ENCODE measurements around the gene PARVG. TPM values are rescaled to one million over a fixed set of nuclear protein-coding genes. Genes with fewer than 3 reads are reported as not detected.

The PARVG gene
- total and polyA plus RNA-seq, 9 of the 15 experiments (the other 6 are each of a cell fraction or from before 2014, with no cell fraction given), result 0.35 TPM; not detected in 8

GRCh38 chr22:44196241-44196640 is 15.5 kb downstream of the PARVG start:
- Histone ChIP-seq H4K20me1 (replicated peaks; ENCODE audit: control insufficient read depth, insufficient read depth, low read length) (no peaks in the 10 kb centered on the region; the same call in 1 of the 2 replicates), H3K27me3 (ENCODE audit: control insufficient read depth in 2 of 2, insufficient read depth in 2 of 2, low read length in 2 of 2) (peaks cover 0 to 4% of the 10 kb centered on the region in 2 experiments; a peak in 1 of 5 replicates), H3K9me1 (ENCODE audit: control insufficient read depth, insufficient read depth, low read length) (no peaks in the 10 kb centered on the region), H3K36me3 (ENCODE audit: control insufficient read depth, insufficient read depth, low read length) (no peaks in the 10 kb centered on the region), H3K27ac (ENCODE audit: extremely low read depth, low read depth, low read length) (no peak overlapping the region), H3K9me3 (replicated peaks; ENCODE audit: control insufficient read depth, insufficient read depth, low read depth, low read length) (no peaks in the 10 kb centered on the region), H3K4me1 (replicated peaks in 1 of 2; ENCODE audit: control insufficient read depth in 2 of 2, insufficient read depth in 2 of 2, low read length in 2 of 2) (peaks cover 0 to 14% of the 10 kb centered on the region in 2 experiments; a peak in 2 of 5 replicates), H3K9ac (ENCODE audit: insufficient read depth in 1 of 2, low read depth in 2 of 2, low read length in 2 of 2) (no peak overlapping the region), H3K4me3 (no peak overlapping the region), H3K4me2 (ENCODE audit: insufficient read depth, low read length) (no peak overlapping the region), H3K79me2 (ENCODE audit: control insufficient read depth, insufficient read depth, low read length) (no peaks in the 10 kb centered on the region), H2AFZ (ENCODE audit: low read depth, low read length) (no peak overlapping the region)
- ChIA-PET CTCF (ENCODE audit: low intra/inter-chr PET ratio) (no interaction called here), POLR2A (interaction anchor here (0.5 to 0.6 kb wide), 3 partner anchors 8 to 16 kb away, joined by 3 to 4 read pairs (median 3); no protein-coding TSS in a partner anchor)
- intact Hi-C loops (cut with micrococcal nuclease) (no loop called here), in situ Hi-C loops (cut with MboI) (no loop called here)
- no peak for FAIRE-seq
- ATAC-seq, result no peak
- BruUV-seq (replicated peaks), result no TSS peak
- 0% methylated on average over 8 of the region's 9 CpGs for WGBS (ENCODE audit: insufficient coverage, low coverage, missing lambda C conversion rate)
- DNase-seq (ENCODE audit: extremely low read depth in 1 of 4, low spot score in 3 of 4), result no peak
- TF ChIP-seq PKNOX1 (IDR thresholded peaks at IDR 0.05) (no peak), ZNF75A (CRISPR knock-in tag; IDR thresholded peaks at IDR 0.05) (no peak), CLOCK (CRISPR knock-in tag; IDR thresholded peaks at IDR 0.05; ENCODE audit: borderline replicate concordance) (no peak), ZC3H4 (CRISPR knock-in tag; IDR thresholded peaks at IDR 0.05; ENCODE audit: borderline replicate concordance) (no peak), RFX7 (CRISPR knock-in tag; IDR thresholded peaks at IDR 0.05) (no peak), CEBPG (CRISPR knock-in tag; IDR thresholded peaks at IDR 0.05) (no peak), CEBPG (tag; conservative IDR thresholded peaks at IDR 0.05 in 1 of 2, IDR thresholded peaks at IDR 0.05 in 1 of 2) (no peak), ETV1 (tag; conservative IDR thresholded peaks at IDR 0.05; ENCODE audit: low read depth) (no peak), PTTG1 (tag; IDR thresholded peaks at IDR 0.05; ENCODE audit: low read depth) (no peak), BRCA1 (IDR thresholded peaks at IDR 0.05) (no peak), BRCA1 (CRISPR knock-in tag; IDR thresholded peaks at IDR 0.05) (no peak), SRSF7 (optimal IDR thresholded peaks at IDR 0.05; ENCODE audit: low read depth, low read length) (no peak), ZNF197 (CRISPR knock-in tag; IDR thresholded peaks at IDR 0.05; ENCODE audit: low read depth) (no peak), ARNT (IDR thresholded peaks at IDR 0.05) (no peak), HSF4 (CRISPR knock-in tag; IDR thresholded peaks at IDR 0.05; ENCODE audit: borderline replicate concordance) (no peak), OTX1 (CRISPR knock-in tag; IDR thresholded peaks at IDR 0.05) (no peak)
- TF ChIP-seq, protein P1, sequence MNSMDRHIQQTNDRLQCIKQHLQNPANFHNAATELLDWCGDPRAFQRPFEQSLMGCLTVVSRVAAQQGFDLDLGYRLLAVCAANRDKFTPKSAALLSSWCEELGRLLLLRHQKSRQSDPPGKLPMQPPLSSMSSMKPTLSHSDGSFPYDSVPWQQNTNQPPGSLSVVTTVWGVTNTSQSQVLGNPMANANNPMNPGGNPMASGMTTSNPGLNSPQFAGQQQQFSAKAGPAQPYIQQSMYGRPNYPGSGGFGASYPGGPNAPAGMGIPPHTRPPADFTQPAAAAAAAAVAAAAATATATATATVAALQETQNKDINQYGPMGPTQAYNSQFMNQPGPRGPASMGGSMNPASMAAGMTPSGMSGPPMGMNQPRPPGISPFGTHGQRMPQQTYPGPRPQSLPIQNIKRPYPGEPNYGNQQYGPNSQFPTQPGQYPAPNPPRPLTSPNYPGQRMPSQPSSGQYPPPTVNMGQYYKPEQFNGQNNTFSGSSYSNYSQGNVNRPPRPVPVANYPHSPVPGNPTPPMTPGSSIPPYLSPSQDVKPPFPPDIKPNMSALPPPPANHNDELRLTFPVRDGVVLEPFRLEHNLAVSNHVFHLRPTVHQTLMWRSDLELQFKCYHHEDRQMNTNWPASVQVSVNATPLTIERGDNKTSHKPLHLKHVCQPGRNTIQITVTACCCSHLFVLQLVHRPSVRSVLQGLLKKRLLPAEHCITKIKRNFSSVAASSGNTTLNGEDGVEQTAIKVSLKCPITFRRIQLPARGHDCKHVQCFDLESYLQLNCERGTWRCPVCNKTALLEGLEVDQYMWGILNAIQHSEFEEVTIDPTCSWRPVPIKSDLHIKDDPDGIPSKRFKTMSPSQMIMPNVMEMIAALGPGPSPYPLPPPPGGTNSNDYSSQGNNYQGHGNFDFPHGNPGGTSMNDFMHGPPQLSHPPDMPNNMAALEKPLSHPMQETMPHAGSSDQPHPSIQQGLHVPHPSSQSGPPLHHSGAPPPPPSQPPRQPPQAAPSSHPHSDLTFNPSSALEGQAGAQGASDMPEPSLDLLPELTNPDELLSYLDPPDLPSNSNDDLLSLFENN (IDR thresholded peaks at IDR 0.05; ENCODE audit: low read depth in 2 of 2, low read length in 2 of 2), result no peak

Data from K562 (cell line).